ENCODE measurements around the gene PLA2G2E.

DNA sequence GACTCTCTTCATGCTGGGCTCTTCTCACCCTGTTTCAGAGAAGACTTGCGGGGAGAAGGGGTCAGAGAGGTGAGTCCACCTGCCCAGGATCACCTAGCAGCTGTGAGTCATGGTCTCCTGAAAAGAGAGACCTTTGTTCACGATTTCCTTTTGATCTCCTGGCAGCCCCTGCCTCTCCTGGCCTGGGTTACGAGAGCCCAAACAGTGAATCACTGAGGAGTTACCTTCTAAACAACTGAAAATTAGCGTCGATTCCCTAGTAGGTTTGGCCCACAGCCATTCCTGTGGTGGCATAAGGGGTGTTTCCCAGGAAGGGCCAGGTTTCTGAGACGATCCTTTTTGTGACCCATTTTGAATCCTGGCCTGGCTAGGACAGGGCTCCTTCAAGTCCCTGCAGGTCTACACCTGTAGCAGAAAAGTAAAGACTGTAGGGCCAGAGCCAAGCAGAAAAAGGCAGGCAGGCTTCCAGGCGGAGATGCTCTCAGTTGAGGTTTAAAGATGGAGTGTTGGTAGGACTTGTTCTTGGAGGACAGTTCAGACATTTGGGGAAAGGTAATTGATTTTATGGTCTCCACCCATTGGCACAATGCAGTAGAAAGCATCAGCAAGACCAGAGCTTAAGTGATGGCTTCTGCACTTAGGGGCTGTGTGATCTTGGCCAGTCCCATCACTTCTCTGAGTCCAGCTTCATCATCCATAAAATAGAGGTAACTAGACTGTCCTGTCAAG lies 2.1 kb upstream of the PLA2G2E start:
- TF ChIP-seq, protein P1, sequence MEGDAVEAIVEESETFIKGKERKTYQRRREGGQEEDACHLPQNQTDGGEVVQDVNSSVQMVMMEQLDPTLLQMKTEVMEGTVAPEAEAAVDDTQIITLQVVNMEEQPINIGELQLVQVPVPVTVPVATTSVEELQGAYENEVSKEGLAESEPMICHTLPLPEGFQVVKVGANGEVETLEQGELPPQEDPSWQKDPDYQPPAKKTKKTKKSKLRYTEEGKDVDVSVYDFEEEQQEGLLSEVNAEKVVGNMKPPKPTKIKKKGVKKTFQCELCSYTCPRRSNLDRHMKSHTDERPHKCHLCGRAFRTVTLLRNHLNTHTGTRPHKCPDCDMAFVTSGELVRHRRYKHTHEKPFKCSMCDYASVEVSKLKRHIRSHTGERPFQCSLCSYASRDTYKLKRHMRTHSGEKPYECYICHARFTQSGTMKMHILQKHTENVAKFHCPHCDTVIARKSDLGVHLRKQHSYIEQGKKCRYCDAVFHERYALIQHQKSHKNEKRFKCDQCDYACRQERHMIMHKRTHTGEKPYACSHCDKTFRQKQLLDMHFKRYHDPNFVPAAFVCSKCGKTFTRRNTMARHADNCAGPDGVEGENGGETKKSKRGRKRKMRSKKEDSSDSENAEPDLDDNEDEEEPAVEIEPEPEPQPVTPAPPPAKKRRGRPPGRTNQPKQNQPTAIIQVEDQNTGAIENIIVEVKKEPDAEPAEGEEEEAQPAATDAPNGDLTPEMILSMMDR (IDR thresholded peaks at IDR 0.05), result no peak
- no peak for TF ChIP-seq POLR2A (IDR thresholded peaks at IDR 0.05)

Measured in esophagus squamous epithelium (tissue), 4 donors.